NCI-H2227 (cell line): Measurements from ENCODE around the gene BCL6B.

ENCODE experiments used
- DNase-seq: peaks from one replicate; lab custom pipeline; 2025; ENCODE audit not compliant: unreplicated experiment; lab: John Stamatoyannopoulos, UW

Gene BCL6B

GRCh38 chr17:7026471-7027115, 3.7 kb downstream of the BCL6B start:
- DNase-seq = no peak

- DNase-seq = no peak
Measured at GRCh38 chr17:7027335-7027734, 4.5 kb downstream of the BCL6B start.

GRCh38 chr17:7029096-7029495, 6.2 kb downstream of the BCL6B start:
- no peak for DNase-seq

GRCh38 chr17:7029659-7030058, 6.8 kb downstream of the BCL6B start:
- DNase-seq = no peak

GRCh38 chr17:7034955-7035590, 12.2 kb downstream of the BCL6B start:
- no peak for DNase-seq

GRCh38 chr17:7035591-7036368, 12.9 kb downstream of the BCL6B start, which contains the start of gene SLC16A13:
Gene SLC16A13, plus strand, starts transcription at chr17:7036015. Its CDS starts 368 bp downstream, at chr17:7036383.
- DNase-seq = peak; percentile 92

- DNase-seq = no peak
Measured at GRCh38 chr17:7038025-7038862, 15.4 kb downstream of the BCL6B start.

- no peak for DNase-seq
Measured at GRCh38 chr17:7039832-7040231, 17.0 kb downstream of the BCL6B start.

GRCh38 chr17:7041607-7042500, 19.0 kb downstream of the BCL6B start:
- DNase-seq = no peak

- DNase-seq = no peak
Measured at GRCh38 chr17:7042501-7043181, 19.8 kb downstream of the BCL6B start.

GRCh38 chr17:7043182-7043496, 20.3 kb downstream of the BCL6B start:
- no peak for DNase-seq

GRCh38 chr17:7043497-7044198, 20.8 kb downstream of the BCL6B start, which contains the start of gene SLC16A11:
Gene SLC16A11, minus strand, starts transcription at chr17:7044092. Its CDS starts 579 bp downstream, at chr17:7043513.
- DNase-seq = peak; percentile 49

- DNase-seq = peak; percentile 45
Measured at GRCh38 chr17:7045492-7046126, 22.8 kb downstream of the BCL6B start.

GRCh38 chr17:7046127-7046724, 23.4 kb downstream of the BCL6B start:
- DNase-seq = peak; percentile 34

- DNase-seq = peak; percentile 69
Measured at GRCh38 chr17:7046725-7047397, 24.0 kb downstream of the BCL6B start.

- no peak for DNase-seq
Measured at GRCh38 chr17:7047566-7047965, 24.7 kb downstream of the BCL6B start.

- DNase-seq = no peak
Measured at GRCh38 chr17:7048968-7049367, 26.1 kb downstream of the BCL6B start.
